Colonic mucosa (tissue), 4 donors: ENCODE results near the gene NARS2. TPM values are rescaled to one million over a fixed set of nuclear protein-coding genes. Genes with fewer than 3 reads are reported as not detected.

Source experiments
- DNase-seq: peaks from one replicate; pipeline ENCODE4 v3.0.0-alpha.2; 2020
- H3K27ac ChIP-seq: fragments of 200-600 bp; one replicate; pipeline ENCODE4 v1.8.0; 2021
- H3K27me3 ChIP-seq: fragments of 200-600 bp; one replicate; pipeline ENCODE4 v1.8.0; 2021
- H3K36me3 ChIP-seq: fragments of 200-600 bp; one replicate; pipeline ENCODE4 v1.8.0; 2021
- H3K4me1 ChIP-seq: fragments of 200-600 bp; one replicate; pipeline ENCODE4 v1.8.0; 2021; ENCODE audit warnings: mild to moderate bottlenecking
- H3K4me3 ChIP-seq: fragments of 200-600 bp; one replicate; pipeline ENCODE4 v1.8.0; 2021
- H3K9ac ChIP-seq, 2 donors: one replicate each; pipeline ENCODE4 v1.7.0; 2013; ENCODE audit warnings: control low read depth in 2 of 2, low read depth in 2 of 2, low read length in 2 of 2
- H3K9me3 ChIP-seq: fragments of 200-600 bp; one replicate; pipeline ENCODE4 v1.8.0; 2021
- CTCF ChIP-seq: fragments of 200-600 bp; IDR thresholded peaks from one replicate; pipeline ENCODE4 v1.8.0; 2022; ENCODE audit warnings: antibody characterized with exemption, mild to moderate bottlenecking
- intact Hi-C: fragments of 100-400 bp; cut with DNase I; formaldehyde crosslinking; loops from one replicate; pipeline ENCODE4 v1.14.1; 2022
- total RNA-seq, 2 donors: library from RNA; stranded (reverse); fragmentation: NEBNext Ultra II Directional in 1 of 2; extraction: Animal tissue kit (Norgen Biotek cat#: 25700) in 1 of 2; gene quantifications; one replicate each; pipeline ENCODE4 v1.2.1, GENCODE V29; 2021
- donor health status: healthy.
- donor health status: DM: no; HTN: no; CAD: no.
- donor health status: DM: no; HTN: no; CAD: no.

The NARS2 gene
- total RNA-seq, 2 donors from 2014 or later = 15.0 to 23.7 TPM

GRCh38 chr11:78510597-78510996 is 64.1 kb downstream of the NARS2 start:
- Histone ChIP-seq H3K36me3 (no peaks in the 10 kb centered on the region), H3K4me3 (no peak overlapping the region), H3K9me3 (no peaks in the 10 kb centered on the region), H3K27ac (no peak overlapping the region), H3K9ac (no peak overlapping the region), H3K4me1 (no peaks in the 10 kb centered on the region), H3K27me3 (no peaks in the 10 kb centered on the region)
- intact Hi-C loops = no loop called here
- TF ChIP-seq CTCF = no peak
- DNase-seq = no peak

- Histone ChIP-seq H3K27me3 (no peaks in the 10 kb centered on the region), H3K27ac (no peak overlapping the region), H3K9me3 (no peaks in the 10 kb centered on the region), H3K36me3 (no peaks in the 10 kb centered on the region), H3K4me3 (no peak overlapping the region), H3K9ac (no peak overlapping the region), H3K4me1 (no peaks in the 10 kb centered on the region)
- no peak for TF ChIP-seq CTCF
- no peak for DNase-seq
- intact Hi-C loops = no loop called here
Observed at GRCh38 chr11:78510025-78510596, 64.6 kb downstream of the NARS2 start.

- no peaks in the 10 kb centered on the region for H3K4me1 ChIP-seq
- no peak overlapping the region for H3K27ac ChIP-seq
- no peak overlapping the region for H3K4me3 ChIP-seq
- no peak overlapping the region for H3K9ac ChIP-seq
- DNase-seq = no peak
- intact Hi-C loops = no loop called here
- no peaks in the 10 kb centered on the region for H3K36me3 ChIP-seq
- H3K27me3 ChIP-seq = no peaks in the 10 kb centered on the region
- no peaks in the 10 kb centered on the region for H3K9me3 ChIP-seq
- TF ChIP-seq CTCF = no peak
Observed at GRCh38 chr11:78504708-78505107, 70.0 kb downstream of the NARS2 start.

- H3K27ac ChIP-seq = no peak overlapping the region
- no peaks in the 10 kb centered on the region for H3K4me1 ChIP-seq
- H3K9me3 ChIP-seq = no peaks in the 10 kb centered on the region
- H3K9ac ChIP-seq = no peak overlapping the region
- no peak overlapping the region for H3K4me3 ChIP-seq
- TF ChIP-seq CTCF = no peak
- no peak for DNase-seq
- no peaks in the 10 kb centered on the region for H3K36me3 ChIP-seq
- H3K27me3 ChIP-seq = no peaks in the 10 kb centered on the region
- intact Hi-C loops = no loop called here
Observed at GRCh38 chr11:78504181-78504580, 70.5 kb downstream of the NARS2 start.

GRCh38 chr11:78499971-78500370 is 74.7 kb downstream of the NARS2 start:
- no peaks in the 10 kb centered on the region for H3K9me3 ChIP-seq
- no peaks in the 10 kb centered on the region for H3K36me3 ChIP-seq
- TF ChIP-seq CTCF = no peak
- no peak overlapping the region for H3K9ac ChIP-seq
- intact Hi-C loops = no loop called here
- no peak overlapping the region for H3K27ac ChIP-seq
- no peak overlapping the region for H3K4me3 ChIP-seq
- DNase-seq = no peak
- no peaks in the 10 kb centered on the region for H3K27me3 ChIP-seq
- no peaks in the 10 kb centered on the region for H3K4me1 ChIP-seq
